ENCODE results near the gene ARL15.

GRCh38 chr5:53997736-53998627 is 312.4 kb downstream of the ARL15 start:
- TF ChIP-seq, protein P1, sequence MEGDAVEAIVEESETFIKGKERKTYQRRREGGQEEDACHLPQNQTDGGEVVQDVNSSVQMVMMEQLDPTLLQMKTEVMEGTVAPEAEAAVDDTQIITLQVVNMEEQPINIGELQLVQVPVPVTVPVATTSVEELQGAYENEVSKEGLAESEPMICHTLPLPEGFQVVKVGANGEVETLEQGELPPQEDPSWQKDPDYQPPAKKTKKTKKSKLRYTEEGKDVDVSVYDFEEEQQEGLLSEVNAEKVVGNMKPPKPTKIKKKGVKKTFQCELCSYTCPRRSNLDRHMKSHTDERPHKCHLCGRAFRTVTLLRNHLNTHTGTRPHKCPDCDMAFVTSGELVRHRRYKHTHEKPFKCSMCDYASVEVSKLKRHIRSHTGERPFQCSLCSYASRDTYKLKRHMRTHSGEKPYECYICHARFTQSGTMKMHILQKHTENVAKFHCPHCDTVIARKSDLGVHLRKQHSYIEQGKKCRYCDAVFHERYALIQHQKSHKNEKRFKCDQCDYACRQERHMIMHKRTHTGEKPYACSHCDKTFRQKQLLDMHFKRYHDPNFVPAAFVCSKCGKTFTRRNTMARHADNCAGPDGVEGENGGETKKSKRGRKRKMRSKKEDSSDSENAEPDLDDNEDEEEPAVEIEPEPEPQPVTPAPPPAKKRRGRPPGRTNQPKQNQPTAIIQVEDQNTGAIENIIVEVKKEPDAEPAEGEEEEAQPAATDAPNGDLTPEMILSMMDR (conservative IDR thresholded peaks at IDR 0.05; ENCODE audit: low read depth, low read length), result no peak
- no peak for TF ChIP-seq POLR2A (IDR thresholded peaks at IDR 0.05; ENCODE audit: low read depth, low read length)
- no peak for TF ChIP-seq USF2 (IDR thresholded peaks at IDR 0.05; ENCODE audit: low read depth, low read length)
- no peak for TF ChIP-seq RCOR1 (IDR thresholded peaks at IDR 0.05; ENCODE audit: insufficient replicate concordance, low read length)
- no peak for TF ChIP-seq FOS (IDR thresholded peaks at IDR 0.05; ENCODE audit: low read depth, low read length)
- TF ChIP-seq CHD1 (IDR thresholded peaks at IDR 0.05; ENCODE audit: low read depth, low read length), result no peak
